Measurements from ENCODE around the gene DIP2B.

Gene DIP2B

DNA sequence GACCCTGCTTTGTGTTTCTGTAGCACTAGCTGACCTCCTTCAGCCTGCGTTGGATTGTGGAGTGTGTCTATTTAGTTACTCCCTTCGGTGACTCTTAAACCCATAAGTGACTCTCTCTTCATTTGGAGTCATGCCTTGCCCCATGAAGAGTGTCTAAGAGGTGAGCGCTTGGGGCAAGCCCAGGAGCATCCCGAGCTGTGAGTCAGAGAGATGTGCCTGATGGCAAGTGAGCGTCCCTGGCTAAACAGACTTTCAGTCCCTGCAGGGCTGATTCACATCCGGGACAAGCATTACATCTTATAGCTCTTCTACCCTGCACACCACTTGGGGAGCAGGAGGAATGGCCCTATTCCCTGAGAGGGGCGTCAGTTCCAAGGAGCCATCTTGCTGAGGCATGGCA lies 234.8 kb downstream of the DIP2B start:
- Histone ChIP-seq H3K27ac (ENCODE audit: low read length) (no peak overlapping the region), H3K36me3 (ENCODE audit: control insufficient read depth in 1 of 2, insufficient read depth in 2 of 2, low read length in 2 of 2) (peaks cover 51 to 76% of the 10 kb centered on the region in 2 donors)

GRCh38 chr12:50740307-50740706 lies 235.5 kb downstream of the DIP2B start:
- H3K9me3 ChIP-seq (ENCODE audit: control insufficient read depth in 1 of 2, low read length in 2 of 2), result no peaks in the 10 kb centered on the region
- H3K4me3 ChIP-seq (ENCODE audit: low read depth in 1 of 2, low read length in 2 of 2), result no peak overlapping the region
- no peaks in the 10 kb centered on the region for H3K4me1 ChIP-seq (ENCODE audit: control insufficient read depth in 1 of 2, insufficient read depth in 2 of 2, low read length in 2 of 2)
- H3K36me3 ChIP-seq (ENCODE audit: control insufficient read depth in 1 of 2, insufficient read depth in 2 of 2, low read length in 2 of 2), result peaks cover 57 to 81% of the 10 kb centered on the region in 2 donors
- no peak overlapping the region for H3K27ac ChIP-seq (ENCODE audit: low read length)
- H3K27me3 ChIP-seq (ENCODE audit: low read depth, low read length), result no peaks in the 10 kb centered on the region

More for the DNA sequence above, 234.8 kb downstream of the DIP2B start:
- Histone ChIP-seq H3K4me1 (ENCODE audit: control insufficient read depth in 1 of 2, insufficient read depth in 2 of 2, low read length in 2 of 2) (no peaks in the 10 kb centered on the region), H3K9me3 (ENCODE audit: control insufficient read depth in 1 of 2, low read length in 2 of 2) (no peaks in the 10 kb centered on the region), H3K4me3 (ENCODE audit: low read depth in 1 of 2, low read length in 2 of 2) (no peak overlapping the region), H3K27me3 (ENCODE audit: low read depth, low read length) (no peaks in the 10 kb centered on the region)

DNA sequence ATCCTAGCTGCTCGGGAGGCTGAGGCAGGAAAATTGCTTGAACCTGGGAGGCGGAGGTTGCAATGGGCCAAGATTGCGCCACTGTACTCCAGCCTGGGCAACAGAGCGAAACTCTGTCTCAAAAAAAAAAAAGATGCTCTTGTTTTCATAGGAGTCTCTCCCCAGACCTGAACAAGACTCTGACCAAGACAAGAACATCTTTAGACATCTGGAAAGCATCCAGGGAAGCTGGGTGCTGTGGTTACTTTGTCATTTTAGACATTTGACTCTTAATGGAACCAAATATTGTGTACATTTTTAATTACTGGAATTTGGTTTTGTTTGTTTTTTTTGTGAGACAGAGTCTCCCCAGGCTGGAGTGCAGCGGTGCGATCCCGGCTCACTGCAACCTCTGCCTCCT lies 238.0 kb downstream of the DIP2B start:
- no peaks in the 10 kb centered on the region for H3K27me3 ChIP-seq (ENCODE audit: low read depth, low read length)
- no peak overlapping the region for H3K27ac ChIP-seq (ENCODE audit: low read length)
- H3K9me3 ChIP-seq (ENCODE audit: control insufficient read depth in 1 of 2, low read length in 2 of 2), result no peaks in the 10 kb centered on the region
- no peak overlapping the region for H3K4me3 ChIP-seq (ENCODE audit: low read depth in 1 of 2, low read length in 2 of 2)
- H3K4me1 ChIP-seq (ENCODE audit: control insufficient read depth in 1 of 2, insufficient read depth in 2 of 2, low read length in 2 of 2), result no peaks in the 10 kb centered on the region
- H3K36me3 ChIP-seq (ENCODE audit: control insufficient read depth in 1 of 2, insufficient read depth in 2 of 2, low read length in 2 of 2), result peaks cover 54 to 92% of the 10 kb centered on the region in 2 donors

GRCh38 chr12:50745861-50746260 lies 241.1 kb downstream of the DIP2B start:
- Histone ChIP-seq H3K4me1 (ENCODE audit: control insufficient read depth in 1 of 2, insufficient read depth in 2 of 2, low read length in 2 of 2) (no peaks in the 10 kb centered on the region), H3K27ac (ENCODE audit: low read length) (no peak overlapping the region), H3K9me3 (ENCODE audit: control insufficient read depth in 1 of 2, low read length in 2 of 2) (no peaks in the 10 kb centered on the region), H3K4me3 (ENCODE audit: low read depth in 1 of 2, low read length in 2 of 2) (no peak overlapping the region), H3K36me3 (ENCODE audit: control insufficient read depth in 1 of 2, insufficient read depth in 2 of 2, low read length in 2 of 2) (peaks cover 37 to 76% of the 10 kb centered on the region in 2 donors), H3K27me3 (ENCODE audit: low read depth, low read length) (no peaks in the 10 kb centered on the region)

DNA sequence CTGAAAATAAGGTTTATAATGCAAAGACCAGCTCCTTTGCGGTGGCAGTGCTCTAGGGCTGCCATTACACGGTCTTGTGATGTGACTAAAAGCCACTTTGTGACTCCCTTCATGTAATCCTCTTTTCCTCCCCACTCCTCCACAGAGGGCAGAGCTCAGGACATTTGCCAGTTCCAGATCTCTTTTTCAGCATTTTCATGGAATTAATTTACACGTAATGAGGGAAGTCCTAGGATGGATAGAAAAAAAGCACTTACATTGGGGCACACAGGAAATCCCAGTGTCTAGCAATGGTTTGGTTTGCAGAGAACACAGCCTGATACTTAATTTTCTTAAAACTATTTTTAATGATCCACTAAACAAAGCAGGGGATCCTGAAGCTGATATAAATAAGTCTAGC lies 241.6 kb downstream of the DIP2B start:
- Histone ChIP-seq H3K27ac (ENCODE audit: low read length) (no peak overlapping the region), H3K36me3 (ENCODE audit: control insufficient read depth in 1 of 2, insufficient read depth in 2 of 2, low read length in 2 of 2) (peaks cover 32 to 70% of the 10 kb centered on the region in 2 donors), H3K27me3 (ENCODE audit: low read depth, low read length) (no peaks in the 10 kb centered on the region), H3K9me3 (ENCODE audit: control insufficient read depth in 1 of 2, low read length in 2 of 2) (no peaks in the 10 kb centered on the region), H3K4me1 (ENCODE audit: control insufficient read depth in 1 of 2, insufficient read depth in 2 of 2, low read length in 2 of 2) (no peaks in the 10 kb centered on the region), H3K4me3 (ENCODE audit: low read depth in 1 of 2, low read length in 2 of 2) (no peak overlapping the region)

GRCh38 chr12:50747817-50748216 lies 243.0 kb downstream of the DIP2B start:
- Histone ChIP-seq H3K27ac (ENCODE audit: low read length) (no peak overlapping the region), H3K36me3 (ENCODE audit: control insufficient read depth in 1 of 2, insufficient read depth in 2 of 2, low read length in 2 of 2) (peaks cover 27 to 56% of the 10 kb centered on the region in 2 donors), H3K4me3 (ENCODE audit: low read depth in 1 of 2, low read length in 2 of 2) (no peak overlapping the region)

GRCh38 chr12:50749459-50749882 lies 244.7 kb downstream of the DIP2B start:
- Histone ChIP-seq H3K4me1 (ENCODE audit: control insufficient read depth in 1 of 2, insufficient read depth in 2 of 2, low read length in 2 of 2) (no peaks in the 10 kb centered on the region), H3K4me3 (ENCODE audit: low read depth in 1 of 2, low read length in 2 of 2) (no peak overlapping the region), H3K9me3 (ENCODE audit: control insufficient read depth in 1 of 2, low read length in 2 of 2) (no peaks in the 10 kb centered on the region), H3K36me3 (ENCODE audit: control insufficient read depth in 1 of 2, insufficient read depth in 2 of 2, low read length in 2 of 2) (peaks cover 25 to 42% of the 10 kb centered on the region in 2 donors), H3K27me3 (ENCODE audit: low read depth, low read length) (no peaks in the 10 kb centered on the region), H3K27ac (ENCODE audit: low read length) (no peak overlapping the region)

More at GRCh38 chr12:50747817-50748216, 243.0 kb downstream of the DIP2B start:
- Histone ChIP-seq H3K4me1 (ENCODE audit: control insufficient read depth in 1 of 2, insufficient read depth in 2 of 2, low read length in 2 of 2) (no peaks in the 10 kb centered on the region), H3K27me3 (ENCODE audit: low read depth, low read length) (no peaks in the 10 kb centered on the region), H3K9me3 (ENCODE audit: control insufficient read depth in 1 of 2, low read length in 2 of 2) (no peaks in the 10 kb centered on the region)

- H3K4me3 ChIP-seq (ENCODE audit: low read depth in 1 of 2, low read length in 2 of 2), result no peak overlapping the region
- H3K36me3 ChIP-seq (ENCODE audit: control insufficient read depth in 1 of 2, insufficient read depth in 2 of 2, low read length in 2 of 2), result peaks cover 16 to 33% of the 10 kb centered on the region in 2 donors
- no peaks in the 10 kb centered on the region for H3K9me3 ChIP-seq (ENCODE audit: control insufficient read depth in 1 of 2, low read length in 2 of 2)
- no peak overlapping the region for H3K27ac ChIP-seq (ENCODE audit: low read length)
- no peaks in the 10 kb centered on the region for H3K4me1 ChIP-seq (ENCODE audit: control insufficient read depth in 1 of 2, insufficient read depth in 2 of 2, low read length in 2 of 2)
- no peaks in the 10 kb centered on the region for H3K27me3 ChIP-seq (ENCODE audit: low read depth, low read length)
Observed at GRCh38 chr12:50750366-50750765, 245.6 kb downstream of the DIP2B start.

DNA sequence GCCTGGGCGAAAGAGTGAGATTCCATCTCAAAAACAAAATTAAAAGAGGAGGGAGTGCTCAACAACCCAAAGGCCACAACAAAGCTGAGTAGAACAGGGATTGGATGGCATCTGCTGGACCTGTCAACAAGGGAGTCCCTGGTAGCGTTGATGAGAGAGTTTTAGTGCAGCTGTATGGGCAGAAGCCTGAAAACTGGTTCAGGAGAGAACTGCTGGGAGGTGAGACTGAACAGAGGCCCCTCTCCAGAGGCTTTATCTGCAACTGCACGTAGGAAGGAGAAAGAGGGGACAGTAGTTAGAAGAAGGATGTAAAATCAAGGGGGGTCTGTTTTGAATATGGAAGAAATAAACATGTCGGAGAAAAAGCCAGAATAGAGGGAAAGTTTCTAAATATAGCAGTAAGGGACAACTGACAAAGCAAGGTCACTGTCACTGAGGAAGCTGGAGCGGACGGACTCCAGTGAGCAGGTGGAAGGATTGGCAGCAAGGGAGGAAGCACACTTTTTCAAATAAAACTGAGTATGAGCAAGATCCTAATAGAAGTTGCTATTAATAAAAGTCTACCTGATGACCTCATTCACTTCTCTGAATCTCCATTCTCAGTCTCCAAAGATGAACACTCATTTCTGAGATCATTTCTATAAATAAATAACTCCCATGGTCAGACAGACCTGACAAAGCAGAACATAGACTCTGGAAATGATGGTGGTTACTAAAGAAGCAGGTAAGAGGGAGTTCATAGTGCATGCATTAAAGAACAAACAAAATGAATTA lies 247.3 kb downstream of the DIP2B start:
- H3K27me3 ChIP-seq (ENCODE audit: low read depth, low read length), result no peaks in the 10 kb centered on the region
- no peaks in the 10 kb centered on the region for H3K9me3 ChIP-seq (ENCODE audit: control insufficient read depth in 1 of 2, low read length in 2 of 2)
- no peak overlapping the region for H3K4me3 ChIP-seq (ENCODE audit: low read depth in 1 of 2, low read length in 2 of 2)
- peaks cover 10 to 19% of the 10 kb centered on the region in 2 donors for H3K36me3 ChIP-seq (ENCODE audit: control insufficient read depth in 1 of 2, insufficient read depth in 2 of 2, low read length in 2 of 2)
- H3K27ac ChIP-seq (ENCODE audit: low read length), result no peak overlapping the region
- no peaks in the 10 kb centered on the region for H3K4me1 ChIP-seq (ENCODE audit: control insufficient read depth in 1 of 2, insufficient read depth in 2 of 2, low read length in 2 of 2)

GRCh38 chr12:50753232-50753769 lies 248.5 kb downstream of the DIP2B start:
- no peak overlapping the region for H3K27ac ChIP-seq (ENCODE audit: low read length)
- H3K27me3 ChIP-seq (ENCODE audit: low read depth, low read length), result no peaks in the 10 kb centered on the region
- H3K4me1 ChIP-seq (ENCODE audit: control insufficient read depth in 1 of 2, insufficient read depth in 2 of 2, low read length in 2 of 2), result no peaks in the 10 kb centered on the region
- H3K9me3 ChIP-seq (ENCODE audit: control insufficient read depth in 1 of 2, low read length in 2 of 2), result no peaks in the 10 kb centered on the region
- no peak overlapping the region for H3K4me3 ChIP-seq (ENCODE audit: low read depth in 1 of 2, low read length in 2 of 2)
- peaks cover 0 to 8% of the 10 kb centered on the region in 2 donors for H3K36me3 ChIP-seq (ENCODE audit: control insufficient read depth in 1 of 2, insufficient read depth in 2 of 2, low read length in 2 of 2)

DNA sequence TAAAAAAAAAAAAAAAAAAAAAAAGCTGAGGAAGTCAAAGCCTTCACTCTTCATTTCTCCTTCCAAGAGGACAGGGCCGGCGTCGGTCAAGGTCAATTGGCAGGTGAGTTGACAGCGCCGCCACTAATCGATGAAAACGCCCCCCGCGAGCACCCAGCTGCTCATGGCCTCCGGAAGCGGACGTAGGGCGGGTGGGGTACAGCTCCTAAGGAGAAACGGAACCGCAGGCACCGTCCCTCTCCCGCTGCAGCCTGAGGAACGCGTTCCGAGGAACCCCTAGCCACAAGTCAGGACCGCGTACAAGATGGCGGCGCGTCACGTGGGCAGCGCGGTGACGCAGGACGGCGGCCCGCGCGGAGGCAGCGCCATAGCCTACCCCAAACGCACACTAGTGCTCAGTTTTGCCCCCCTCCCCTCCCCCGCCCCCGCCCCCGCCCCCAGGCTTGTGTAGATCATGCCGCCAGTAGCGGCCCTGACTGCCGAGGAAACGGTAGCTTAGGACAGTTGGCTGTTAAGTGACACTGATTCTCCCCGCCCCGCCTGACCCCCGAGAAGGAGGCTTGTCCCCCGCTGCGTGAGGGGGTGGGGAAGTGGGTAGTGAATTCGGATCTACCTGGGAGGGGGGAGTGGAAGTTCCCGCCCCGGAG lies 259.0 kb downstream of the DIP2B start, which contains the start of gene ATF1:
Gene ATF1 (plus strand): TSS at position 463 of the 647 bp plus-strand sequence. CDS start 16,045 bp downstream, outside the sequence.
- H3K27me3 ChIP-seq (ENCODE audit: low read depth, low read length), result no peaks in the 10 kb centered on the region
- no peaks in the 10 kb centered on the region for H3K36me3 ChIP-seq (ENCODE audit: control insufficient read depth in 1 of 2, insufficient read depth in 2 of 2, low read length in 2 of 2)
- peaks cover 0 to 12% of the 10 kb centered on the region in 2 donors for H3K4me1 ChIP-seq (ENCODE audit: control insufficient read depth in 1 of 2, insufficient read depth in 2 of 2, low read length in 2 of 2)
- peak within 1 kb of the TSS; percentile 70 to 99 for H3K4me3 ChIP-seq (ENCODE audit: low read depth in 1 of 2, low read length in 2 of 2)
- peak within 1 kb of the TSS; percentile 82 for H3K27ac ChIP-seq (ENCODE audit: low read length)
- H3K9me3 ChIP-seq (ENCODE audit: control insufficient read depth in 1 of 2, low read length in 2 of 2), result no peaks in the 10 kb centered on the region

Measured in muscle layer of duodenum (tissue), 2 donors.